ENCODE data around the gene MAPK8IP1.
"Not testable (repeated sequence)": the region's sequence is repeated elsewhere in the genome, so short reads cannot be mapped to it uniquely, and the experiment has no call there.

The MAPK8IP1 gene

DNA sequence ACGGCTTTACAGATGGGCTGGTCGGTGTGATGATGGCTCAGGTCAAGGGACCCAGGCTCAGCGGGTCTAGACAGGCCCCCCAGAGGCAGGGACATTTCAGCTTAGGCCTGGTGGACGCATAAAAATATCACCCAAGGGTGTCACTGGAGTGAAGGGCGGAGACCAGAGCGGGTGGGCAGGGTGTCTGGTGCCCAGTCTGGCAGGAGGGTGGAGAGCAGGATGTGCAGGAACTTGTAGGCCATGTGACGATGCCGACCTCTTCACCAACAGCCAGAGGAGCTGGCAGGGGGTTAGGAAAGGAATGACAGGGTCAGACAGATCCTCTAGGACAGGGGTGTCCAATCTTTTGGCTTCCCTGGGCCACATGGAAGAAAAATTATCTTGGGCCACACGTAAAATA is 4.5 kb downstream of the MAPK8IP1 start:
- no peak for DNase-seq (ENCODE audit: low read depth in 2 of 2)

DNA sequence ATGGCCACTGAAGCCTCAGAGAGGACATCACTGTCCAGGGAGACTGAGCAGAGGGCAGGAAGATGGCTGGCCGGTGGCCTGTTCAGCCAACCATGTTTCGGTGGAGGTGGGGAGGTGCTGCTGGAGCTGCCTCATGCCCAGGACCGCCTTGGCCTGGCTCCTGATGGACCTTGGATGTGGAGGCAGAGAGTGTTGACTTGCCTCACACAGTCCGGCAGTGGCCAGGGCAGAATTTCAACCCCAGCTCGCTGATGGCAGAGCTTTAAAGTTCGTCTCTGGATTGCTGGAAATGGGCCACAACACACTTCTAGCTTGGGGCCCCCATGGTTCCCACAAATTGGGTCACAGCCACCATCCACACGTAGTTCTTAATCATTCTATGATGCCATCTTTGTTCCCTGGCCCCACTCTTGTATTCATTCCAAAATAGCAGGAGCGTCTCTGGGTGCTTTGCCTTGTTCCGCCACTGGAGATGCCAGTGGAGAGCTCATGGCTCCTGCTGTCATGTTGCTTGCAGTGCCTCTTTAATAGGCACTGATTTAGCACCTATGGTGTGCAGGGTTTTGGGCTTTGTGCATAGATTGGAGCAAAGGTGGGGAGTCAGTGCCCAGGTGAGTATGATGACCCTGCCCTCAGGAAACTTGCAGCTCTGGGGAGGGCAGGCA is 5.6 kb downstream of the MAPK8IP1 start:
- no peak for DNase-seq (ENCODE audit: low read depth in 2 of 2)

DNA sequence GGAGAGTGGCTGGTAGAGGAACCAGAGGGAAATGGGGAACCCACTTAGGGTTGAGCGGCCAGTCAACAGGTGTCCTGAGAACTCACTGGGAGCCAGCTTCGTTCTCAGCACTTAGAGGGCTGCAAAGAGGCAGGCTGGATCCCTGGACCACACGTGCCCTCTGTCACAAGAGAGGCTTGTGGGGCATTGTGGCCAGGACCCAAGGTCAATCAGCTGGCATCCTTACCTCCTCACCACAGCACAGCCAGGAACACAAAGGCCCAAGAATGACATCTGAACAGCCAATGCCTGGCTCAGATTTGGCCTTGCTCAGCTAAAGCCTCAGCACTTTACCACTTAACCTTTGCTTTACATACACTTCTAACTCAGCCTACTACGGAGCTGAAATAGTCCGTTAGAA is 7.4 kb downstream of the MAPK8IP1 start:
- no peak for DNase-seq (ENCODE audit: low read depth in 2 of 2)

DNA sequence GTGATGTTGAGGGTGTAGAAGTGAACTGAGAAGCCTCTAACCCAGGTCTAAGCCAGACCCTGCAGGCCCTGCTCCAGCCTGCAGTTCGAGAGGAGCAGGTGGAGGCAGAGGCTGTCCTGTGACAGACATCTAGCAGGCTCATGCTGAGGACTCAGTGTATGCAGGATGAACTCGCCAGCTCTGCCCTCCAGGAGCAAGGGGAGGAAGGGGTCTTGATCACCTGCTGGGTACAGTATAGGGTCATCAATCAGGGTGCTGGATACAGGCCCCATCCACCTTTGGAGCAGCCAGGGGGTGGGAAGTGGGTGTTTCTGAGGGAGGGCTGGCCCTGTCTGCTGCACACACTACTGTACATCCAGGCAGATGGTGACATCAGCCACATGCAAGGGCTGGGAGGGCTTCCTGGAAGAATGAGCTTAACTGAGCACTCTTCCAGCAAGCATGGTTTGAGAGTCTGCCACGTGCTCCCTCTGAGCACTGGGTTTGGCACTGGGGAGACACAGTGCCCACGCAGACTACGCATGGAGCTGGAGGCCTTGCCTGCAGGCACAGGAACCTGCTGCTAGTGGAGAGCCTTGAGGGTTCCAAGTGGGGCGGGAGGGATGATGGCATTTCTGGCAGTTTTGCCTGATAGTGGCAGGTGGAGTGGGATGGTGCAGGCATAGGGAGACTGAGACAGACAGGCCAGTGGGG is 9.2 kb downstream of the MAPK8IP1 start:
- DNase-seq (ENCODE audit: low read depth in 2 of 2): no peak

DNA sequence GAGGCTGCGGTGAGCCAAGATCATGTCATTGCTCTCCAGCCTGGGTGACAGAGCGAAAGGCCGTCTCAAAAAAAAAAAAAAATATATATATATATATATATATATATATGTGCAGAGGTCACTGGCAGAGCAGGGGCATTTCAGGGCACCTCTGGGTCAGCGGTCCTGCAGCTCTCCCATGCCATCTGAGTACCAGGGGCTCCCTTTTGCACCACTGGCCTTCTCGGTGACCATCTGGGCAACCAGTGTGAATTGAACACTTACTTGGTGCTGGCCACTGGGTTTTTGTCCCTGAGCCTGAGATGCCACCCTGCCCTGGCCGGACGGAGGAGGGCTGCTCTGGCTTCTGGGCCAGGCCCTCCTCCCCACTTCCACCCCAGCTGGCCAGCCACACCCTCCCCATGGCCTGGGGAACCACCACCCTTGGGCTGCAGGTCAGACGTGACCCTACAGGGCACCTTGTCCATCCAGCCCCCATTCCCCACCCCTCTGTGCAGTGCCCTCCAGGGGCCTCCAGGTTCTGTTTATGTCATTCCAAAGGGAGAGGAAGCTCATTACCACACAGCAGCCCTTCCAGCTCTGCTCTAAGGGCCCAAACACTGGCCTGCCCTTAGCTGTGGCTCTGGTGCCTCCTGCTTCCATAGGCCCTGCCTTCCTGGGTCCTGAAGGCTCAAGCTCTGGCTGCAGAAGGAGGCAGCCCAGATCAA is 10.3 kb downstream of the MAPK8IP1 start:
- DNase-seq (ENCODE audit: low read depth in 2 of 2): no peak

DNA sequence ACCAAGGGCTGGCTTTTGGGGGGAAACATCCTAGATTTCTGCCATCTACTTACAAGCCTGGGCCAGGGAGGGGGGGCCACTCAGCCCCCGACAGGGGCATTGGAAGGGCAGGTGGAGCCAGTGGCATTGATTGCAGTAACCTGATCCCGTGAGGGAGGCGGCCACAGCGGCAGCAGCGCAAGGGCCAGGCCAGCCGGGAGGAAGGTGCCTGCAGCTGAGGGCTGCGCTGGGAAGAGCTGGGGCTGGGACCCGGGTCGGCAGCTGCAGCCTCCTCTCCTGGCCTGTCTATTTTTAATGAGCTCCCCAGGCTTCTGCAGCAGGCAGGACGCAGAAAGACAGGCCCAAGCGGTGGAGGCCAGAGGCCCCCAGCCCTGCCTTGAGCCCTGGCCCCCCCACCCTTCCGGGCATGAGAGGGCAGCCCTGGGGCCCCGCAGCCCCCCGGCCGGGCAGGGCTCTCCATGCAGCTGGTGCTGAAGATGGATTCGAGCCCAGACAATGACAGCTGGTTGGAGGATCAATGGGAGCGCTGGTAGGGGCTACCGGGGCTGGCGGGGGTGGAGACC is 11.1 kb downstream of the MAPK8IP1 start:
- no peak for DNase-seq (ENCODE audit: low read depth in 2 of 2)

DNA sequence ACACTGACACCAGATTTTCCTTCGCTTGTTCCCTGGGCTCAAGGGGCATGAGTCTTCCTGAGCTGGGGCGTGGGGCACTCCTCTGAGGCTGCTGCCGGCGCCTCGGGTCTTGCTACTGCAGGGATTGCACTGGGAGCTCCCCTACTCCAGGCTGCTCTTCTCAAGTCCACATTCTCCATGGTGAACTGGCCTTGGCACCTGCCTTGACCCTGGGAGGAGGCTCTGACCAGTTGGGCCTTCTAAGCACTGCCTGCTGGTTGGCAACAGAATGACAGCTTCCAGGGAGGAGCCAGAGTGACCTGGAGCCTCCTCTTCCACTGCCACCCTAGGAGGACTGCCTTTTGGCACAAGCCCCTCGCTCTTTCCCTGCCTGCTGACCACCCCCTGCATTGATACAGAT is 12.1 kb downstream of the MAPK8IP1 start:
- no peak for DNase-seq (ENCODE audit: low read depth in 2 of 2)

DNA sequence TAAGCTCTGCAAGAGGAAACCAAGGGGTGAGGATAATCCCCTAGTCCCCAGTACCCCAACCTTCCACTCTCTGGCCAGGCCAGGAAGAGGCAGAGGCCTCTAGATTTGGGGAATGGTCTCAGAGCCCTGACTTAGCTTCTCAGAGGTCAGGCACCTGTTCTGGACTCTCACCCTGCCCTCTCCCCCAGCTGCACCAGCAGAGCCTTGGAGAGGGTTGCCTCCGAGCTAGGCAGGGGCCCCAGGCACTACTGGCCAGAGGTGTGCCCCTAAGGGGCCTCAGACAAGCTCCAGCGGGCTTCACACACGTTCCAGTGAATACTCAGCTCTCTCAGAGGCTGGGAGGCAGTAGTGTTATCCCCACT is 13.6 kb downstream of the MAPK8IP1 start:
- no peak for DNase-seq (ENCODE audit: low read depth in 2 of 2)

DNA sequence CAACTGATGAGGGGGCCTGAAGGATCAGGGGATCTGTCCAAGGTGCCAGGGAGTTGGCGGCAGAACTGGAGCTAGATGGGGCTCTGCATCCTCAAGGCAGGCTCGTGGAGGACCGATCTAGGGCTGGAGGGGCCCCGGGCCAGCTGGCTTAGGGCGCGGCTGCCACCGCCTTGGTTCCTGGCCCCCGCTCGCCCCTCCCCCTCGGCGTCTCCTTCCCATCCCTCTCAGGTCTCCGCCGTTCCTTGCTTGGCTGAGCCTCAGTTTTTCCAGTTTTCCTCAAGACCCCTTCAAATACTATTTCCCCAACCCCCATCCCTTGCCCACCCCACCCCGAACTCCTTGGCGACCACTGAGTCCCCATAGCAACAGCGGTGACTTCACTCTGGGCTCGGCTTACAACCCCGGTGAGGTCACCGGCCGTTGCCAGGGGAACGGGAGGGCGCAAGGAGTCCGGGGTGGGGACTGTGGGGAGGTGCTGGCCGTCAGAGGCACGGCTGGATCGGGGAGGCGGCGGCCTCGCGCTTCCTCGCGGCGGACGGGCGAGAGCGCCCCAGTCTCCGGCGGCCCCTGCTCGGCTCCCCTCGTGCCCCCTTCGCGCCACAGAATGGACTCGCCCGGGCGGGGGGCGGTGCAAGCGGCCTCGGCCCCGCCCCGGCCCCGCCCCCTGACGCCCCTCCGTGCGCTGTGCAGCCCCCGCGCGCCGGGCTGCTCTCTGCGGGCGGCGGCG is 14.2 kb downstream of the MAPK8IP1 start:
- peak; percentile 59 to 62 for DNase-seq (ENCODE audit: low read depth in 2 of 2)

DNA sequence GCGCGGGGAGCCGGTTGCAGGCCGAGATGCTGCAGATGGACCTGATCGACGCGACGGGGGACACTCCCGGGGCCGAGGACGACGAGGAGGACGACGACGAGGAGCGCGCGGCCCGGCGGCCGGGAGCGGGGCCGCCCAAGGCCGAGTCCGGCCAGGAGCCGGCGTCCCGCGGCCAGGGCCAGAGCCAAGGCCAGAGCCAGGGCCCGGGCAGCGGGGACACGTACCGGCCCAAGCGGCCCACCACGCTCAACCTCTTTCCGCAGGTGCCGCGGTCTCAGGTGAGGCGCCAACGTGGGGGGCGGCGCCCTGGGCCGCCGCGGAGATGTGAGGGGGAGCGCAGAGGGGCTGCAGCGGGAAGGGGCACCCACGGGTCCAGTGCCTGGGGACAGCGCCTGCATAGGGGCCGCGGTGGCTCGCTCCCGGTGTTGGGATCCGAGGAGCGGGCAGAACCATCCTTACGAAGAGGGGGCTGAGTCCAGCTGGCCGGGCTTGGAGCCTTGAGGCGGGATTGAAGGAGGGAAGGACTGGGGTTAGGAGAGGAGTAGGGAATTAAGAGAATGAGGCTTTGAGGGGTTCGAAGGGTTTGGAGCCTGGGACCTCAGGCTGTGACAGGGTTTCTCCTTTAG is 14.8 kb downstream of the MAPK8IP1 start:
- DNase-seq (ENCODE audit: low read depth in 2 of 2): not testable (repeated sequence)

DNA sequence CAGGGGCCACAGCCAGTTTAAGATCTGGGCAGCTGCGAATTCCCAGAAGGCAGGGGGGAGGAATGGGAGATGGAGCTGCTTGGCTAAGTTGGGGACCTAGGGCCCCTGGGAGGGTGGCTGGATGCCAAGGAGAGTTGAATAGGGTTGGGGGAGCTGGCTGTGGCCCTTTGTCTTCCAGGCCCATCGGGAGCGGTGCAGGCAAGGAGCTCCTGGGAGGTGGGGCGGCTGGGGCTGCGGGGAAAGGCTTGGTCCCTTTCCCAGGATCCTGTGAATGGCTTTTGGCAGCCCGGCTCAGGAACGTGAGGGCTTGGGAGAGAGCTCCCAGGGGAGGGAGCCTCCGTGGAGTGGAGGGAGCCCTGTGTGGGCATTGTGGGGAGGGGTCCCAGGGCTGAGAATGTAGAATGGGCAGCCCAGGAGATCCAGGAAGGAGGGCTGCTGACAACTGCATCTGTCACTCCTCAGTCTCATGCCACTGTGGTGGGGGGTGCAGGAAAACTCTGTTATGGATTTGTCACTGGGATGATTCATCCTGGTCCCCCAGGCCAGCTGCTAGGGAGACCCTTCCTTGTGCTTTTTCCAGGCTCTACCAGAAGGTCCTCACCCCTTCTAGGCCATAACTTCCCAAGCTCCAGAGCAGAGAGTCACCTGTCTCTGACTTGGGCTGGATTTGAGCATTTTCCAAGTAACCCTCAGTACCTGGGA is 15.6 kb downstream of the MAPK8IP1 start:
- DNase-seq (ENCODE audit: low read depth in 2 of 2): no peak

DNA sequence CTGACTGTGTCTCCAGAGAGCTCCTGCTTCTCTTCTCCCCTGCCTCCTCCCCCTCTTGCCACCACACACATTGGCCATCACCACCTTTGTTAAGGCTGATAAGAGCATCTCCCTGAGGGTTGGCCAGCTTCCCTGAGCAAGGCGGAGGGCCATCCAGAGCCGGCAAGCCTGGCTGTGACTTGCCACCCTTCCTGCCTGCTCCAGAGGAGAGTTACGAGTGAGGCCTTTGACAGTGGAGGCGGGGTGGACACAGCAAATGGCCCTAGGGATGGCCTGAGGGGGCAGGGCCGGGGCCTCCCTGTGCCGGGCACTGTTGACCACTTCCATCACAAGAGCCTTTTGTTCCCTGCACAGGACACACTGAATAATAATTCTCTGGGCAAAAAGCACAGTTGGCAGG is 16.2 kb downstream of the MAPK8IP1 start:
- DNase-seq (ENCODE audit: low read depth in 2 of 2): no peak

DNA sequence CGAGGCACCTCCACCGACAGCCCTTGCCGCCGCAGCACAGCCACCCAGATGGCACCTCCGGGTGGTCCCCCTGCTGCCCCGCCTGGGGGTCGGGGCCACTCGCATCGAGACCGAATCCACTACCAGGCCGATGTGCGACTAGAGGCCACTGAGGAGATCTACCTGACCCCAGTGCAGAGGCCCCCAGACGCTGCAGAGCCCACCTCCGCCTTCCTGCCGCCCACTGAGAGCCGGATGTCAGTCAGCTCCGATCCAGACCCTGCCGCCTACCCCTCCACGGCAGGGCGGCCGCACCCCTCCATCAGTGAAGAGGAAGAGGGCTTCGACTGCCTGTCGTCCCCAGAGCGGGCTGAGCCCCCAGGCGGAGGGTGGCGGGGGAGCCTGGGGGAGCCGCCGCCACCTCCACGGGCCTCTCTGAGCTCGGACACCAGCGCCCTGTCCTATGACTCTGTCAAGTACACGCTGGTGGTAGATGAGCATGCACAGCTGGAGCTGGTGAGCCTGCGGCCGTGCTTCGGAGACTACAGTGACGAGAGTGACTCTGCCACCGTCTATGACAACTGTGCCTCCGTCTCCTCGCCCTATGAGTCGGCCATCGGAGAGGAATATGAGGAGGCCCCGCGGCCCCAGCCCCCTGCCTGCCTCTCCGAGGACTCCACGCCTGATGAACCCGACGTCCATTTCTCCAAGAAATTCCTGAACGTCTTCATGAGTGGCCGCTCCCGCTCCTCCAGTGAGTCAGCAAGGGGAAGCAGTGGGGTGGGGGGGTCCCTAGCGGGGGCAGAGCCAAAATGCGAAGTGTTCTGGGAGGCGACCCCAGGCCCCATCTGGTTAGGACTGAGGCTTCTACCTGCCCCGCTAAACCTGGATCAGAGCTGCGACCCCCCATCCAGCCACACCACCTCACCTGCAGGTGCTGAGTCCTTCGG is 17.3 kb downstream of the MAPK8IP1 start:
- no peak for DNase-seq (ENCODE audit: low read depth in 2 of 2)

DNA sequence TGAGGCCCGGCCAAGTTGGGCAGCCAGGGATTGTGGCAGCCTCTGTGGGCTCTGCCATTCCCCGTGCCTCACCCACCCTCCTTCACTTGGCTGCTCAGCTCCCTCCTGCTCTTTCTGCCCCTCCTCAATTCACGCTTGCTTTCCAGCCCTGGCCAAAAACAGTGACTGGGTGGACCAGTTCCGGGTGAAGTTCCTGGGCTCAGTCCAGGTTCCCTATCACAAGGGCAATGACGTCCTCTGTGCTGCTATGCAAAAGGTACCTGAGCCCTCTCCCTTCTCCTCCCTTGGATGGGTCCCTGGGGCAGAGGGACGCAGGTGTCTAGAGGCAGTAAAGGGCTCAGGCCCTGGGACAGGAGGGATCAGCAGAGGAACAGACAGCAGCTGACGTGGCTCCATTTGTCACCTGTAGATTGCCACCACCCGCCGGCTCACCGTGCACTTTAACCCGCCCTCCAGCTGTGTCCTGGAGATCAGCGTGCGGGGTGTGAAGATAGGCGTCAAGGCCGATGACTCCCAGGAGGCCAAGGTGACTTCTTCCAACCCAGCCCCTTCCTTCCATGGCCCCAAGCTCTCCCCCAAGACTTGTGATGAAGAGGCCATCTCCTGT is 19.0 kb downstream of the MAPK8IP1 start:
- no peak for DNase-seq (ENCODE audit: low read depth in 2 of 2)

DNA sequence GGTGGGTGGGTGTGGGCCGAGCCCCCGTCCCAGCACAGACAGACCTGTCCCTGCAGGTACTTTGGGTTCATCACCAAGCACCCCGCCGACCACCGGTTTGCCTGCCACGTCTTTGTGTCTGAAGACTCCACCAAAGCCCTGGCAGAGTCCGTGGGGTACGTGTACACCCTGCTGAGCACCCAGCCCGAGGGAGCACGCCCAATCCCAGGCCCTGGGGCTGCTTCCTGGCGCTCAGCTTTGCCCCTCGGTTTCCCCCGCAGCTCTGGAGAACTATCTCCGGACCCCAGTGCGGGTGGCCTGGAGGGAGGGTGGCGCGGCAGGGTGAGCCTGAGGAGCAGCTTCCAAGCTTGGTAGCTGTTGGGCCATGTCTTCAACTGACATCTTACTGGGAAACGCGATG is 19.6 kb downstream of the MAPK8IP1 start:
- no peak for DNase-seq (ENCODE audit: low read depth in 2 of 2)

DNA sequence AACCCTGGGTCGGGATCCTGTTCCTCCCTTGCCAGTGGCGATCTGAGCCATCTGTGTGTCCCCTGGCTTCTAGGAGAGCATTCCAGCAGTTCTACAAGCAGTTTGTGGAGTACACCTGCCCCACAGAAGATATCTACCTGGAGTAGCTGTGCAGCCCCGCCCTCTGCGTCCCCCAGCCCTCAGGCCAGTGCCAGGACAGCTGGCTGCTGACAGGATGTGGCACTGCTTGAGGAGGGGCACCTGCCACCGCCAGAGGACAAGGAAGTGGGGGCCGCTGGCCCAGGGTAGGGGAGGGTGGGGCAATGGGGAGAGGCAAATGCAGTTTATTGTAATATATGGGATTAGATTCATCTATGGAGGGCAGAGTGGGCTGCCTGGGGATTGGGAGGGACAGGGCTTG is 20.1 kb downstream of the MAPK8IP1 start:
- DNase-seq (ENCODE audit: low read depth in 2 of 2): not testable (repeated sequence)

DNA sequence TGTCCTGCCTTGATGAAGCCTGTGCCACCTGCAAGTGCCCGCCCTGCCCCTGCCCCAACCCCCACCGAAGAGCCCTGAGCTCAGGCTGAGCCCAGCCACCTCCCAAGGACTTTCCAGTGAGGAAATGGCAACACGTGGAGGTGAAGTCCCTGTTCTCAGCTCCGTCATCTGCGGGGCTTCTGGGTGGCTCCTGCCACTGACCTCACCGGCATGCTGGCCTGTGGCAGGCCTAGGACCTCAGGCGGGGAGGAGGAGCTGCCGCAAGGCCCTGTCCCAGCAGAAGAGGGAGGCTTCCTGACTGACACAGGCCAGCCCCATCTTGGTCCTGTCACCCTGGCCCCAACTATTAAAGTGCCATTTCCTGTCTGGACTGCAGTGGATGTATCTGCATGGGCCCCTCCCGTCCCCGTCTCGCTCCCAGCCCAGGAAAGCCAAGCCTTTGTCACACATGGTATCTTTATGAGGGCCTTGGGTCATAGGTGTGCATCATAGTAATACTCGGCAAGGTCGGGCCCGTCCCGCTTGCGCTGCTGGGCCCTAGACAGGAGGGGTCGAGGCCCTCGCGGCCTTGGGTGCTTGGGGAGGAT is 20.7 kb downstream of the MAPK8IP1 start:
- no peak for DNase-seq (ENCODE audit: low read depth in 2 of 2)

DNA sequence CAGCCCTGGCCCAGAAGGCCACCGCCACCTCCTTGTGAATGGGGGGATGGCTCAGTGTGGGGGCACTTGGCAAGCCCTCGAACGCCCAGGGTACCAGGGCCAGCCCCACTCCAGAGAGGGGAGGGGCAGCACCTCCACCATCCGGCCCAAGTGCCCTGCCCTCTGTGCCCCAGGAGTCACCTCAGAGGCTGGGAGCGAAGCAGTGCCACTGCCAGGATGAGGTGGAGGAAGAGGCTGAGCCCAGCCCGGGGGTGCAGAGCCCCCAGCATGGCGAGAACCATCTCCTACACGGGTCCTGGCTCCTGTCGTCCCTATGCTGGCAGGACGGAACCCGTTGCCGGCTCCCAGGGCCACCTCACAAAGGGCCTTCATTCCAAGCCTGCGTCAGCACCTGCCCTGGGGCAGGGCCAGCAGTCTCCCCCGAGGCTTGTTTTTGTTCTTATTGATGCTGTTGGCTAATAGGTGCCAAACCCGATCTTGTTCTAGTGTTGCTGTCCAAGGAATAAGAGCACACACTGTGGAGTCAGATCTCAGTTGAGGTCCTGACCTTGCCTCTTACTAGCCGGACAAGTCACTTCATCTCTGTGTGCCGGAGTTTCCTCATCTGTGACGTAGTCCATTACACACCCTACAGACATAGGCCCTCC is 21.6 kb downstream of the MAPK8IP1 start, which contains the start of gene FREY1:
Gene FREY1, minus strand, starts transcription at position 307 of the 647 bp plus-strand sequence. Its CDS starts 26 bp downstream, at position 281.
- no peak for DNase-seq (ENCODE audit: low read depth in 2 of 2)
